ENCODE data around the gene ZNF536. TPM values are rescaled to one million over a fixed set of nuclear protein-coding genes. Genes with fewer than 3 reads are reported as not detected.

The ZNF536 gene
- total and polyA plus RNA-seq, 2 of the 4 experiments (the other 2 are of a cell fraction): not detected

GRCh38 chr19:30443531-30444252 is 71.5 kb downstream of the ZNF536 start:
- no peak overlapping the region for H3K23ac ChIP-seq (ENCODE audit: low read depth, low read length)
- in situ Hi-C loops (cut with MboI; ENCODE audit: low sequenced_read_pairs) (no loop called here), intact Hi-C loops (cut with micrococcal nuclease) (no loop called here), dilution Hi-C loops (cut with HindIII; ENCODE audit: low sequenced_read_pairs, unreplicated experiment) (no loop called here)
- no peak overlapping the region for H3K14ac ChIP-seq (replicated peaks; ENCODE audit: low read depth, low read length)
- no TSS peak for BruUV-seq (replicated peaks)
- H2BK5ac ChIP-seq (ENCODE audit: low read depth, low read length, poor library complexity, severe bottlenecking): no peak overlapping the region
- no peaks in the 10 kb centered on the region for H4K20me1 ChIP-seq (ENCODE audit: insufficient read depth, low read length)
- DNase-seq (no peak), ATAC-seq (ENCODE audit: low read depth) (no peak)
- no peak overlapping the region for H2AFZ ChIP-seq (replicated peaks; ENCODE audit: low read length, poor library complexity)
- POLR2A ChIA-PET (ENCODE audit: unreplicated experiment): no interaction called here
- H3K4me2 ChIP-seq (ENCODE audit: low read depth, low read length): no peak overlapping the region
- no peak overlapping the region for H2AK5ac ChIP-seq (ENCODE audit: low read depth, low read length)
- H3K36me3 ChIP-seq (ENCODE audit: control insufficient read depth, insufficient read depth, low read length): no peaks in the 10 kb centered on the region
- H3K27ac ChIP-seq (ENCODE audit: insufficient read depth, low read length): no peak overlapping the region
- no peak overlapping the region for H4K91ac ChIP-seq (ENCODE audit: insufficient read depth, low read depth, low read length)
- H3K27me3 ChIP-seq (ENCODE audit: control insufficient read depth, insufficient read depth, low read length): no peaks in the 10 kb centered on the region
- no peak overlapping the region for H2BK15ac ChIP-seq (ENCODE audit: low read depth, low read length)
- no peak overlapping the region for H3K4me3 ChIP-seq (ENCODE audit: insufficient read depth, low read depth, low read length)
- H4K8ac ChIP-seq (ENCODE audit: low read depth in 2 of 2, low read length in 2 of 2): no peak overlapping the region
- no peaks in the 10 kb centered on the region for H3K9me1 ChIP-seq (ENCODE audit: insufficient read depth, low read length)
- no peak overlapping the region for H4K5ac ChIP-seq (ENCODE audit: low read depth, low read length)
- no peaks in the 10 kb centered on the region for H3K4me1 ChIP-seq (ENCODE audit: control insufficient read depth, insufficient read depth, low read length)
- WGBS, 2 experiments (ENCODE audit: extremely low coverage in 2 of 2, insufficient read length in 1 of 2): 93% methylated on average over 34 of the region's 50 CpGs; no CpG with 5 or more reads in 1 of the 2 experiments
- H3K79me1 ChIP-seq (ENCODE audit: low read depth in 1 of 2, low read length in 2 of 2): no peaks in the 10 kb centered on the region
- H3K56ac ChIP-seq (ENCODE audit: extremely low read depth, insufficient read depth, low read length): no peak overlapping the region
- no peak overlapping the region for H3K4ac ChIP-seq (ENCODE audit: low read depth, low read length)
- H2AK9ac ChIP-seq (replicated peaks; ENCODE audit: low read depth, low read length, poor library complexity): no peak overlapping the region
- H2BK20ac ChIP-seq (ENCODE audit: low read depth, low read length): no peak overlapping the region
- no peak for TF ChIP-seq SMC3 (IDR thresholded peaks at IDR 0.05; ENCODE audit: low read depth, low read length)
- TF ChIP-seq RCOR1 (IDR thresholded peaks at IDR 0.05; ENCODE audit: insufficient replicate concordance, low read length): no peak
- no peak for TF ChIP-seq NFE2L2 (IDR thresholded peaks at IDR 0.05; ENCODE audit: low read depth, low read length)
- TF ChIP-seq RAD21 (IDR thresholded peaks at IDR 0.05; ENCODE audit: low read length): no peak
- TF ChIP-seq CEBPB (IDR thresholded peaks at IDR 0.05; ENCODE audit: low read depth, low read length): no peak
- TF ChIP-seq MAFK (IDR thresholded peaks at IDR 0.05; ENCODE audit: low read depth, low read length): no peak
- TF ChIP-seq RFX5 (IDR thresholded peaks at IDR 0.05; ENCODE audit: low read depth, low read length): no peak
- TF ChIP-seq MXI1 (IDR thresholded peaks at IDR 0.05; ENCODE audit: borderline replicate concordance, low read depth, low read length): no peak
- TF ChIP-seq MAZ (IDR thresholded peaks at IDR 0.05; ENCODE audit: borderline replicate concordance, low read depth, low read length): no peak
- TF ChIP-seq CHD1 (IDR thresholded peaks at IDR 0.05; ENCODE audit: low read depth, low read length): no peak
- TF ChIP-seq ELK1 (IDR thresholded peaks at IDR 0.05; ENCODE audit: borderline replicate concordance, low read depth, low read length): no peak
- TF ChIP-seq USF2 (IDR thresholded peaks at IDR 0.05; ENCODE audit: low read depth, low read length): no peak
- no peak for TF ChIP-seq CTCF (conservative IDR thresholded peaks at IDR 0.05; ENCODE audit: low read depth, low read length)
- no peak for TF ChIP-seq POLR2A (IDR thresholded peaks at IDR 0.05; ENCODE audit: low read depth, low read length)
- TF ChIP-seq BHLHE40 (IDR thresholded peaks at IDR 0.05; ENCODE audit: low read depth, low read length): no peak
- TF ChIP-seq FOS (IDR thresholded peaks at IDR 0.05; ENCODE audit: low read depth, low read length): no peak
- no peak overlapping the region for H2BK120ac ChIP-seq (ENCODE audit: low read depth, low read length)
- CTCF ChIA-PET: no interaction called here
- H3K18ac ChIP-seq (ENCODE audit: low read depth, low read length): no peak overlapping the region
- H3K9me3 ChIP-seq (ENCODE audit: control insufficient read depth, insufficient read depth, low read length): peaks cover 52% of the 10 kb centered on the region
- no peak overlapping the region for H3K9ac ChIP-seq (ENCODE audit: low read depth, low read length)

All from IMR-90 (cell line).